Pancreas (tissue), 10 donors: ENCODE measurements around the gene GALNT17. TPM values are rescaled to one million over a fixed set of nuclear protein-coding genes. Genes with fewer than 3 reads are reported as not detected.

Experiments
- ATAC-seq, 4 donors: fragments of 200-7000 bp; cut with Tn5 transposase; one replicate each; pipeline versions ENCODE4 v1.8.0 to v1.9.1; 2020; ENCODE audit warnings: mild to moderate bottlenecking in 4 of 4, moderate library complexity in 4 of 4
- DNase-seq, 6 donors: peaks; one replicate each; pipeline ENCODE4 v3.0.0-alpha.2; 2020
- FAIRE-seq: peaks from 2 replicates; lab custom pipeline; 2012; peaks lifted over from hg19 to GRCh38; lab: Jason Lieb, UNC
- H3K27ac ChIP-seq, 4 donors: fragments of 200-600 bp; sonication (generic); 1 replicate in 3 of 4; 2 replicates in 1 of 4; pipeline versions ENCODE4 v1.5.0 to v1.8.0; 2020
- H3K27me3 ChIP-seq, 4 donors: fragments of 200-600 bp; one replicate each; pipeline ENCODE4 v1.8.0; 2021
- H3K36me3 ChIP-seq, 3 donors: fragments of 200-600 bp; sonication (generic) in 1 of 3; one replicate each; pipeline versions ENCODE4 v1.5.0 to v1.8.0; 2020 to 2021
- H3K4me1 ChIP-seq, 3 donors: fragments of 200-600 bp; one replicate each; pipeline ENCODE4 v1.8.0; 2021
- H3K4me3 ChIP-seq, 4 donors: fragments of 200-600 bp; sonication (generic) in 2 of 4; one replicate each; pipeline versions ENCODE4 v1.5.0 to v1.8.0; 2020 to 2021
- H3K9me3 ChIP-seq, 4 donors: fragments of 200-600 bp; one replicate each; pipeline ENCODE4 v1.8.0; 2021
- WGBS, 2 donors: extraction: QIAGEN DNeasy Blood & Tissue Kit; methylation state at CpG; one replicate each; pipeline ENCODE4 v1.1.7; 2013; 5-methylcytosine and 5-hydroxymethylcytosine counted together
- intact Hi-C, 3 donors: fragments of 100-400 bp; cut with DNase I; formaldehyde crosslinking; loops; one replicate each; pipeline versions ENCODE4 v1.11.1 to v1.14.2; 2022
- polyA plus RNA-seq, 2 donors: library from polyadenylated mRNA; stranded (reverse); fragments of 200-250 nt; gene quantifications; one replicate each; pipeline ENCODE4 v1.2.3, GENCODE V29; 2013
- total RNA-seq, 6 donors: library from RNA; stranded (reverse); fragmentation: NEBNext Ultra II Directional in 4 of 6; extraction: Animal tissue kit (Norgen Biotek cat#: 25700) in 4 of 6; gene quantifications; one replicate each; pipeline versions ENCODE4 v1.2.1 to v1.2.4, GENCODE V29; 2021 to 2023
- TF ChIP-seq, protein P1 (sequence below), 4 donors: fragments of 200-600 bp; sonication (generic) in 3 of 4; IDR thresholded peaks; one replicate each; pipeline versions ENCODE4 v1.5.0 to v1.8.0; 2021; ENCODE audit warnings: antibody characterized with exemption in 4 of 4
- donor health status: healthy with polysubstance abuse.
- donor health status: DM: no; HTN: no; CAD: no; lungs with moderate emphysema.
- donor health status: DM: no; HTN: no; CAD: no.
- donor health status: control.
- donor health status: control.
- donor health status: Bipolar disorder and iron deficiency.
- donor health status: DM: yes; HTN: yes; CAD: no.
- donor health status: DM: no; HTN: no; CAD: no.
- donor health status: DM: no; HTN: no; CAD: no.
- donor health status: DM: yes; HTN: yes; CAD: no.

The GALNT17 gene
- total and polyA plus RNA-seq, 8 donors = 0.70 to 4.6 (median 2.9) TPM

DNA sequence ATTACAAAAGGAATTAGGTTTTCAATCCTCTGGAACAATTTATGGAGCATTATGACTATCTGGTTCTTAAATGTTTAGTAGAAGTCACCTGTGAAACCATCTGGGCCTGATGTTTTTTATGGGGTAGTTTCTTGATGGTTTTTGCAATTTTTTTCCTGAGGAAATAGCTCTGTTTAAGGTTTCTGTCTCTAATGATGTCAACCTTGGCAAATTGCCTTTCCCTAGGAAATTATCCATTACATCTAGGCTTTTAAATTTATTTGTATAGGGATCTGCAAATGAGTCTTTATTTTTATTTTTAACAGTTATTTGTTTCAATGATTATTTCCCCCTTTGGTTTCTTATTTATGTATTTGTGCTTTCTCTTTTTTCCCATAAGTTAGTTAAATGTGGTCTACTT lies 222.8 kb downstream of the GALNT17 start:
- DNase-seq (no peak), ATAC-seq (no peak), FAIRE-seq (no peak)
- Histone ChIP-seq H3K27me3 (no peaks in the 10 kb centered on the region), H3K4me3 (no peak overlapping the region), H3K36me3 (no peaks in the 10 kb centered on the region), H3K4me1 (peaks cover 0 to 11% (median 4%) of the 10 kb centered on the region in 3 donors), H3K9me3 (no peaks in the 10 kb centered on the region), H3K27ac (no peak overlapping the region)
- intact Hi-C loops = no loop called here
- TF ChIP-seq, protein P1, sequence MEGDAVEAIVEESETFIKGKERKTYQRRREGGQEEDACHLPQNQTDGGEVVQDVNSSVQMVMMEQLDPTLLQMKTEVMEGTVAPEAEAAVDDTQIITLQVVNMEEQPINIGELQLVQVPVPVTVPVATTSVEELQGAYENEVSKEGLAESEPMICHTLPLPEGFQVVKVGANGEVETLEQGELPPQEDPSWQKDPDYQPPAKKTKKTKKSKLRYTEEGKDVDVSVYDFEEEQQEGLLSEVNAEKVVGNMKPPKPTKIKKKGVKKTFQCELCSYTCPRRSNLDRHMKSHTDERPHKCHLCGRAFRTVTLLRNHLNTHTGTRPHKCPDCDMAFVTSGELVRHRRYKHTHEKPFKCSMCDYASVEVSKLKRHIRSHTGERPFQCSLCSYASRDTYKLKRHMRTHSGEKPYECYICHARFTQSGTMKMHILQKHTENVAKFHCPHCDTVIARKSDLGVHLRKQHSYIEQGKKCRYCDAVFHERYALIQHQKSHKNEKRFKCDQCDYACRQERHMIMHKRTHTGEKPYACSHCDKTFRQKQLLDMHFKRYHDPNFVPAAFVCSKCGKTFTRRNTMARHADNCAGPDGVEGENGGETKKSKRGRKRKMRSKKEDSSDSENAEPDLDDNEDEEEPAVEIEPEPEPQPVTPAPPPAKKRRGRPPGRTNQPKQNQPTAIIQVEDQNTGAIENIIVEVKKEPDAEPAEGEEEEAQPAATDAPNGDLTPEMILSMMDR (IDR thresholded peaks at IDR 0.05) = no peak

DNA sequence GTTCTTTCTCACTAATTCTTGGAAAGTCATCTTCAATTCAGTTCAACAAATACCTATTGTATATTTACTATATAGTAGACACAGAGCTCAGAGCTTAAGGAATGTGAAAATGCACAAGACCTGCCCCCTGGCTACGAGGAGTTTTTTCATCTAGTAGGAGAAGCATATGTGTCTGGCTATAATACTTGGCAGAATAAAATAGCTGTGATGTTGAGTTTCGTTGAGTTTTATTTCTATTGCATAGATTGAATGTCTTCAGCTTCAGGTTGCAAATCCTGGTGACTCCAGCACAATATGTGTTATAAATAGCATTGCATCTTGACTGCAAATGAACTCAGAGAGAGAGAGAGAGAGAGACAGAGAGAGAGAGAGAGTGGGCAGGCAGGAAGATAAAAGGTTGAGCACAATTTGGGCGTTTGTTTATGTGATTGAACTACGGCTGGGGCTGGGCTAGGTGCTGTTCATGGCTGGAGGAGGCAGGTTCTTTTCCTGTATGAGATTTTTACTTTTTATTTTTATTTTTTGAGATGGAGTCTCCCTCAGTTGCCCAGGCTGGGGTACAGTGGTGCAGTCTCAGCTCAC lies 229.6 kb downstream of the GALNT17 start:
- Histone ChIP-seq H3K4me1 (peaks cover 0 to 3% (median 0%) of the 10 kb centered on the region in 3 donors), H3K9me3 (no peaks in the 10 kb centered on the region), H3K27me3 (no peaks in the 10 kb centered on the region), H3K36me3 (no peaks in the 10 kb centered on the region), H3K4me3 (no peak overlapping the region), H3K27ac (no peak overlapping the region)
- intact Hi-C loops = loop anchor here in 1 of 3 donors (10.0 kb wide), 1 partner anchor 87 kb away; no protein-coding TSS in a partner anchor
- FAIRE-seq (no peak), ATAC-seq (peak in 3 of 4 donors; percentile 27 to 45 (median 33)), DNase-seq (no peak)
- TF ChIP-seq, protein P1 (IDR thresholded peaks at IDR 0.05) = no peak
- 19 to 32% methylated on average over 4 of the region's 4 CpGs for WGBS, 2 donors

DNA sequence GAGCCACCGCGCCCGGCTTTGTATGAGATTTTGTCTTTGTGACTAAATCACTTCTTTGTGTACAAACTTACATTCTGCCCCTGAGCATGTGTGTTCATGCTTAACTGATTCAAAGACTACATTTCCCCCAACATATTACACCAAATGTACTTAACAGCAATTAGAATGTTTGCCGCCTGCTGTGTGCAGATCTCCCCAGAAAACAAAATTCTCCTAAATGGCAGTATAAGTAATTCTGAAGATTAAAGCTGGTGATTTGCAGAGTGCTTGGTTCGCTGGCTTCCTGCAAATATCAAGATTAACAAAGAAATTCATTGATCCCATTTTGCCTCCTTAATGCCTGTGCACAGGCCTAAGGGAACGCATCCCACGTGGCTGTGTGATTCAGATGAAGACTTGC lies 230.3 kb downstream of the GALNT17 start:
- peaks cover 0 to 3% (median 0%) of the 10 kb centered on the region in 3 donors for H3K4me1 ChIP-seq
- TF ChIP-seq, protein P1 (IDR thresholded peaks at IDR 0.05) = no peak
- H3K36me3 ChIP-seq = no peaks in the 10 kb centered on the region
- H3K27ac ChIP-seq = peak overlapping the region in 1 of 4 donors; percentile 12
- ATAC-seq (peak in 3 of 4 donors; percentile 7 to 11 (median 10)), FAIRE-seq (no peak), DNase-seq (no peak)
- H3K4me3 ChIP-seq = peak overlapping the region in 1 of 4 donors; percentile 22
- 66 to 83% methylated on average over 7 of the region's 7 CpGs for WGBS, 2 donors
- intact Hi-C loops = loop anchor here in 1 of 3 donors (10.0 kb wide), 1 partner anchor 87 kb away; no protein-coding TSS in a partner anchor
- H3K9me3 ChIP-seq = no peaks in the 10 kb centered on the region
- H3K27me3 ChIP-seq = no peaks in the 10 kb centered on the region

DNA sequence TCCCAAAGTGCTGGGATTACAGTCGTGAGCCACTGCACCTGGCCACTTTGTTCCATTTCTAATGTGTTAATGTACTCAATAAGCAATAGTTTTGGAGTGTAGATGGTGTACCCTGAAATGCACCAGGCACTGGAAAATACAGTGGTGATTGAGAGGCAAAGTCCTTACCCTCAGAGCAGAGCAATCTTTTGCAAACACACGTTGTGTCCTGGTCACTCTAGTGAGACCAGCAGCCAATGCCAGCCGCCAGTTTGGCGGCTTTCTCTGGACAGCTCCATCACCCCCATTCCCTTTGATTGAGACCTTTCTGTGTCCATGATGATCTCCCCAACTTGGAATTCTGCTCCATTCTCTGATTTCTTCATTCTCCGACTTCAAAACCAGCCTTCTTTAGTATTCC lies 231.3 kb downstream of the GALNT17 start:
- 37 to 42% methylated on average over 5 of the region's 5 CpGs for WGBS, 2 donors
- no peaks in the 10 kb centered on the region for H3K9me3 ChIP-seq
- H3K27ac ChIP-seq = peak overlapping the region in 3 of 4 donors; percentile 3 to 79 (median 39)

More for the DNA sequence above, 231.3 kb downstream of the GALNT17 start:
- FAIRE-seq (no peak), ATAC-seq (peak; percentile 63 to 83 (median 78)), DNase-seq (peak in 2 of 6 donors; percentile 13 to 20)
- Histone ChIP-seq H3K4me3 (peak overlapping the region in 2 of 4 donors; percentile 17 to 22), H3K36me3 (no peaks in the 10 kb centered on the region), H3K27me3 (no peaks in the 10 kb centered on the region), H3K4me1 (peaks cover 0 to 3% (median 0%) of the 10 kb centered on the region in 3 donors)
- intact Hi-C loops = loop anchor here in 1 of 3 donors (10.0 kb wide), 1 partner anchor 88 kb away; no protein-coding TSS in a partner anchor
- TF ChIP-seq, protein P1 (IDR thresholded peaks at IDR 0.05) = no peak
